Activated naive CD4-positive, alpha-beta T cell treated with Interleukin-2 at 50 U/mL for 16 hours (primary cell): ENCODE results near the gene FLVCR2.

Source experiments
- DNase-seq: peaks from one replicate; pipeline ENCODE4 v3.0.0-alpha.2; 2020

The FLVCR2 gene

DNA sequence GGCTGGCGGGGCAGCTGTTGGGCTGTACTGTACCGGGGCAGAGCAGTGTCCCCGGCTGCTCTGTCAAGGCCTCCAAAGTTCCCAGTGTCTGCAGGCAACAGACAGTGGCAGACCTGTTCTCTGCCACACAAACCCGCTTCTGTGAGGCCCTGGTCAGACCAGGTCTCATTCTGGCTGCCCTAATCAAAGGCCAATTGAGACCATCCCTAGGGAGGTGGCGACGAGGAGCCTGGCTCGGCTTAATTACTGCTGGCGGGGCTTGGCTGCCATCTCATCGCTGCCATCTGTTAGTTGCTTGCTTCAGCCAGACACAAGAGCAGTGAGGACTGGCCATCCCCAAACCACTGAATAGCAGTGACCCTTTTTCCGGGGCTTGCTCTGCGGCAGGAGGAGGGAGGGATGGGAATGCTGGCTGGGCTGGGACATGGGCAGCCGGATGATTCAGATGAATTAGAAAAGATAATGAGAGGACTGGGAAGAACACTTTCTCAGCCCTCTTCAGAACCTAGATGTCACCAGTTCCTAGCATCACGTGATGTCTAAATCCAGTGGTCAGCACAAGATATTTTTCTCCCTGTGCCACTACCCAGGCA is 57.8 kb downstream of the FLVCR2 start:
- no peak for DNase-seq

DNA sequence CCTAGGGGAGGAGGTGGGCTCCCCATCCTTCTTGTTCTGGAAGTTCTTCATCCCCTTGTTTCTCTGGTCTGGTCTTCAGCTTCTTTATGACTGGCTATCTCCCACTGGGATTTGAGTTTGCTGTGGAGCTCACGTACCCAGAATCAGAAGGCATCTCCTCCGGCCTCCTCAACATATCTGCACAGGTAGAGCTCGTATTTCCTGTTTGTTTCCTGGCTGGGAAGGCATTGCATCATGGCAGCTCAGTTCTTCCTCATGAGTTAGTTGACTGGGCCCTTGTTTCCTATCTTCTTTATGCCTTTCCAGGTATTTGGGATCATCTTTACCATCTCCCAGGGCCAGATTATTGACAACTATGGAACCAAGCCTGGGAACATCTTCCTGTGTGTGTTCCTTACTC is 62.5 kb downstream of the FLVCR2 start:
- DNase-seq = no peak

DNA sequence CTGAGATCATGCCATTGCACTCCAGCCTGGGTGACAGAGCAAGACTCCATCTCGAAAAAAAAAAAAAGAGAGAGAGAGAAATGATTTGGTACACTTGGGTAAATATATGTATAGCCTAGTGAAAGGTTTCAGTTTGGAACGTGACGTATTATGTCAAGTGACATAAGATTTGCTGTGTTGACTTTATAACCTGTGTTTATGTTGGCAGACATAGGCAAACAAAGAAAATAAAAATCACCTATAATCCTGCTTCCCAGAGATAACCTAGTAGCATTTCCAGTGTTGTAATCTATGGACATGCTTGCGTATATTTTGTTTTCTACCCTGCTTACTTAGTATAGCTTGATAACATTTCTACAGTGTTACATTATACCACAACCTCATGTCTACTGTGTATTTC is 65.6 kb downstream of the FLVCR2 start:
- no peak for DNase-seq

DNA sequence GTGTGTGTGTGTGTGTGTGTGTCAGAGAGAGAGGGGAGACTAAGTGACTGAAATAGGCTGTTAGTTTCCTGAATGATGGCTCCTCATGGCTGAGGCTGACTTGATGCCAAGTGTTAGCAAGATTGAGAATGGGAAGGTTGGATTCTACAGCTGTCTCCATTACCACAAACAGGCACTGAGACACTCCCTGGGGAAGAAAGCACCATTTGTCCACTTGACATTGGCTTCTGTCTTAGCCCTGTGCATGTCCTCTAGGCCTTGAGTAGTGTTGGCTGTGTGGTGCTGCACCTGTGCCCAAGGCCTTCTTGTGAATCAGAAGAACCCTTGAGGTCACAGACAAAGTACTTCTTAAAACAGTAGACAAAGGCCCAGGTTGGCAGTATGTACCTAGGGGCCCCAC is 66.6 kb downstream of the FLVCR2 start:
- no peak for DNase-seq

DNA sequence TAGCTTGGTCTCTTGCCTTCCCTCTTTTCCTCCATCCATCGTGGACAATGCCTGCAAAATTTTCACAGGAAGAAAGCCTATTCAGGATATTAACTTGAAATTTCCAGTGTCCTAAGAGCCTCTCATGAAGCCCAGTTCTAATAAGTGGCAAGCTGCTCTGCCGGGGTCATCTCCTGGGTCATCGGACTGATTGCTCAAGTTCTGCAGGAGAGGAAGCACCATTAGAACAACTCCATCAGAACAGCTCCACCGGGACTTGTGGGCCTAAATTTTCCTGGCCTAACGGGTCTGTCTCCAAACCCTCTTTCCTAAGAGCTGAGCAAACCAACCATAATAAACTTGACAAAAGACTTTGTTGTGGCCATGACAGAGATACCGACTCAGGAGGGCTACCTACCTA is 68.3 kb downstream of the FLVCR2 start:
- DNase-seq = no peak

DNA sequence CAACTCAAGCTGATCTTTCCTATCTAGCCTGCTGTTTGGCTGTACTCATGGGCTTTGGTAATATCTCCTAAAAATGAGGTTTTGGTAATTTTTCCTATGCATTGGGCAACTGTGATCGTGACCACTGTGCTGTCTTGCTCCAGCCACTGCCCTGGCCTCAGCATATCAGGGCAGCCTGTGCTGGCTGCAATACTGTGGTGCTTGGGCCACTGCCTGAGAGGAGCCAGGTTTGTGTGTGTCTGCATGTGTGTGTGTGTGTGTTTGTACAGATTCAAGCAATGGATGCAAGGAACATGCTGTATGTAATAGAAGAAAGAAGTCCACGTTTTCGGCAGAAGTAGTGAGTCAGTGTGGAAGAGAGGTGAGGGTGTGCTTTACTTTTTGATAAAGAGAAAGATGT is 69.2 kb downstream of the FLVCR2 start:
- DNase-seq = no peak

DNA sequence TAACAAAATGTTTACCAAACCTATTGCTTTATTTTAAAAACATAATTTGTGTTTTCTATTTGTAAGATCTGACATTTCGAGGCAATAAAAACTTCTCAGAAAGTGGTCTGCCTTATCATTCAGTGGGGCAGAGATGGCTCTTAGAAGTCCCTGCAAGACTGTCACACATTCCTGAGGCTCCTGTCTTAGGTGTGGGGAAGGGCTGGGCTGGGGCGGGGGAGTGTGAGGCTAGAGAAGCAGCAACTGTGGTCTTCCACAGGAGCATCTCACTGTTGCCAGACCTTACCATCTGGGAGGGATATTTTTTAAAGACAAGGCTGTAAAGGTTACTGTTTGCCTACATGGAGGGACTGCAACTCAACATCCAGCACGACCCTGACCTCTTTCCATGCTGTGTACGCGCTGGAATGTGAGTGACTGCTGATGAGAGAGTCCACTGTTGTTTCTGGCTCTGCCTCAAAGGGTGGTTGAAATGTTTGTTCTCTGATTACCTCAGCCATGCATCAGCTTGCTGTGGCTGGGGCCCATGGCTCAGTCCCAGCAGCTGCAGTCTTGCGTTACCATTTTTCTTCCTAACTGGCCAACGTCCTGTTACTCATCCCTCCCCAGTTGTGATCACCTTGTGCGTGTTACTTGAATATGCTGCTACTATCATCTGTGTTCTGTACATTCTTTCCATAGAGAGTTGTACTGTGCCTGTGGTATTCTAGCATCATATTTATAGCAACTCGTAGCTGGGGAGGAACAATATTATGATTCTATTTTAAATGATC is 69.8 kb downstream of the FLVCR2 start:
- no peak for DNase-seq

DNA sequence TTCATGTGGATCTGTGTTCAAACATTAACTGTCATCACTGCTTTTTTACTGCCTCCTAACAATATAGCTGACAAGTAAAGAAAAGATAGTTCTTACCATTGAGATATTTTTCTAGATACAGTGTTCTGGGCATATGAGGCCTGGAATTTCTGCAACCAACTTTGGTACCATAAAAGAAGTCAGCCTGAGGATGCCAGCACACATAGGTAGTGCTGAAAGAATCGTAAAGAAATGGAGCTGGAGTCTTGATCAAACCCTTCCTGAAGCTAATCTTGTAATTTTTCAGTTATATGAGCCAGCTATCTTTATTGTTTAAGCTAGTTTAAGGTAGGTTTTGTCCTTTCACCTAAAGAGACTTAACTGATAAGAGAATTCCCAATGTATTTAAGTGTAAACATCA is 70.9 kb downstream of the FLVCR2 start:
- no peak for DNase-seq

DNA sequence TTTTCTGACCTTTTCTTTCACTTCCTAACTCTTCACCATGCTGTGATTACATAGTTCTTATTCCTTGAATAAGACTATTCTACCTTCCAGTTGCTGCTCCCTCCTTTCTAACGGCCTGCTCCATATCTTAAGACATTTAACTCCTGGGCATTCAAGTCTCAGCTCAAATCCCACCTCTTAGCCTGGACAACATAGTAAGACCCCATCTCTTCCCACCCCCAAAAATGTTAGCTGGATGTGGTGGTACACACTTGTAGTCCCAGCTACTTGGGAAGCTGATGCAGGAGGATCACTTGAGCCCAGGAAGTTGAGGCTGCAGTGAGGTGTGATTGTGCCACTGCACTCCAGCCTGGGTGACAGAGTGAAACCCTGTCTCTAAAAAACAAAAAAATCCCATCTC is 71.4 kb downstream of the FLVCR2 start:
- no peak for DNase-seq

DNA sequence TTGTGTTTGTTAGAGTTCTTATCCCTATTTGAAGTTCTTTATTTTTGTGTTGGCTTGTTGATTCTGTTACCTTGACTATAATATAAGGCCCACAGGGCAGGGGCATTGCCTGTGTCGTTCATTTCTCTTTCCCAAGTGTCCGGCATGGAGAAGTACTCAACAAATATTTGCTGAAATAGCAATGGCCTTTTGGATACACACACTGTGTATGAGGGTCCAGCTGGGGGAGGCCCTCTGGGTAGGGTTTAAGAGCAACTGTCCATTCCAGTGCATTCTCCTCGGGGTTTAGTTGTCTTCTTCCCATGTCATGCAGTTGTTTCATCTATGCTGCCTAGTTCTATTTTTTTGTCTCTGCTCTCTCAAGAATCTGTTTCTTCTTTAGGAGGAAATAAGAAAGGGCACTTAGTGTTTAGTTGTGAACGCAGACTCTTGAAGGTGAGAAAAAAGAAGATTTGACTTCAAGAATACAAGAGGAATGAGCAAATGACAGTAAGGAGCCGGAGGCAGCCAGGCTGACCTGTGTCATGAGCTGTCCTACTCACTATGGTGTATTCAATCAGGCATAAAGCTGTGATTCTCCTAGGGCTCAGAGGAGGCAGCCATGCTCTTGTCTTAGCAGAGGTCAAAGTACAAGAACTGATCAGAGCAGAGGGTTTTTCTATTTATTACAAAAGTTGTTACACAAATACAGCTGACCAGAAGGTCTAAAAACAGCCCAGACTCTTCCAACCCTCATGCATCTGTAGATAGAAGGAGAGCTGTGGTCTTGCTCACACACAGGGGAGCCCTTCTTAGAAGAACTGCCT is 72.0 kb downstream of the FLVCR2 start:
- no peak for DNase-seq

DNA sequence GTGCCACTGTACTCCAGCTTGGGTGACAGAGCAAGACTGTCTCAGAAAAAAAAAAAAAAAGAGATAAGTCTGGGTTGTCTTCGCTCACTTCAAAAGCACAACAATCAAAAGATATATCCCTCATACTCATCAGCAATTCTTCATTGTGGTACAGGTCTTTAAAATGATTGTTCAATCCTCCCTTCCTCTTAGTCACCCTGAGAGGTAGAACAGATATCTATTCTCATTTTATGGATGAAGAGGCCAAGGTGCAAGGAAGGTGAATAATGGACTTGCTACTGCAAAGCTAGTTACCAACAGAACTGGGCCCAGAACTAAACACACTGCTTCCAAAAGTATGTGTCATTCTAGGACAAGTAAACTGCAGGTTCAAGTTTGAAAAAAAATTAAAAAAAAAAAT is 75.1 kb downstream of the FLVCR2 start:
- DNase-seq = no peak

DNA sequence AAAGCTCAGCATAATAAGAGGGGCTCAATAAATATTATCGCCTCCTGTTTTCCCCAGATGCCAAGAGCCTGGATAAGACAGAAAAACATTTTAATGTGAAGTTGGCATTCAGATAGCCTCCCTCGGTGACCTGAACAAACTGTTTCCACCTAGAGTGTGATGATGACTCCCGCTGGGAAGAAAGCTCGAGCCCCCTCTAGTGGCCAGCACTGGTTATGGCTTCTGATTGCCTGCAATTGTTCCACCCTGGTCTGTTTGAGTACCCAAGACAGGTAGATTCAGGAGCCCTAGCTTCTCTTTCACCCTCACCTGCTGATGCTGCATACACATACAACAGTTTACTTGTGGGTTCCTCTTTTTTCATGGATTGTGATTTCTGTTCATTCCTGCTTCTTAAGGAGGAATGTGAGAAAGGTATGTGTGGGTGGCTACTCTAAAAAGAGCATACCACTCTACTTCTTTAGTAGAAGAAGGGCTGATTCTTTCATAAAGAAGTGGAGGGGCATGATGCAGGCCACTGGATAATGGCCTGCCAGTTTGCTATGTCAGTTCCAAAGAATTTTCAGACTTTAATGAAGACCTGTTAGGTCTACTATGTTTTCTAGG is 75.8 kb downstream of the FLVCR2 start:
- DNase-seq = peak; percentile 83

DNA sequence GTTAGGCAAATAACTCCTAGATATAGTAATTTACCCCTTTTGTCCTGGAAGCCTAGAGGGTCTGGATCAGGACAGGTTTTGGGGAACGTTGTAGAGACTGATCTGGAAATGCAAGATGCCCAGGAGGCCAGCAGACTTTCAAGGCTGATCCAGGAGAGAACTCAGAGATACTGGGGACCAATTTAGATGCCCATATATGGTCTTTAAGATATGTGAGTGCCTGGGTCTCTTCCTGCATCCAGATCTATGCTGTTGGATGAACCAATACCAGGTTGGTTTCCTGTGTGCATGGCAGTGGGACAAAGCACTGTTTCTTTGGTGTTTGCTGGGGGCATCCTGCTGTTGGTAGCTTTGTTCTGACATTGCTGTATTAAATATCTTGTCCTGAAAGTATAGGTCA is 76.8 kb downstream of the FLVCR2 start:
- DNase-seq = no peak

DNA sequence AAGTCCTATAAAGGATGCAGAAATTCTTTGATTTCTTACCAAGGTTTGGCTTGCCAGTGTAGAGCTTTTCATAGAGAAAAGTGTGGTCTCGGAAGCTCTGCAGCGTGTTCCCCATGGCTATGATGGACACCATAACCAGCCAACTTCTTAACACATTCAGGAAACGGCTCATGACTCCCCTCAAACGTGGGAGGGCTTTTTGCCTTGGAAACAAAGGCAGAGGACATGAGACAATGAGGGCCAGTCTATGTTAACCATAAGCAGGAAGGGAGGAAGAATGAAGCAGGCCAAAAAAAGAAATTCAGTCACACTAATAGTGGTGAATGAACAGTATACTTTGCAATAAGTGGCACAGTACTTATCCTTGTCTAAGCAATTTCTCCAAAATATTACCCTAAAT is 78.9 kb downstream of the FLVCR2 start:
- DNase-seq = no peak

DNA sequence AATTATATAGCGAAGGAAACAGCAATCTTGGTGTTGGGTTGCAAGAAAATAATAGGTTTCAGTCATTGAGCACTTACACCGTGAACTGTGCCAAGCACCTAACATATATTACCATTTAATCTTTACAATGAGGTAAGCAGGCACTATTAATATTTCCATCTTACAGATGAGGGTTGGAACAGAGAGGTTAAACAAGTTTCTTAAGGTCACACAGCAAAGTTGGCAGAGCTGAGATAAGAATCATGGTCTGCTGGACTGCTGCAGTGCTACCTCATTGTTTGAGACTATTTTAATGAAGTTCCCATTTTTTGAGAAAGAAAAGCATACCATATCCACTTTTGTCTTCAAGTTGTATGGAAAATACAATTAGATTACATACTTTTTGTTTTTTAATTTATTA is 80.5 kb downstream of the FLVCR2 start:
- DNase-seq = no peak

DNA sequence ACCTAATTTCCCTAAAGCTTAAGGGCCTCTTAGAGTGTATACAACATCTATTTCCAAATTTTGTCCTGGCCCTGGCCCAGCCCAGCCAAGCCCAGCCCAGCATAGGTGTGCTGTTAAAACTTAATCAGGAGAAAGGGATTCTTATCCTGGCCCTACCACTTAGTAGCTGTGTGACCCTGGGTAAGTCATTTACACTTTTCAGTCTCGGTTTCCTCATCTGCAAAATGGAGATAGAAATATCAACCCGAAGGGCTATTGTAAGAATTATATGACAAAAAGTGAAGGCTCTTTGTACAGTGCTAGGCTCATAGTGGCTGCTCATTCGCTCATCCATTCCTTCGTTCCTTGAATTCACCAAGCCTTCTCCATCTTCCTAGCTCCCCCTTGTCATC is 81.8 kb downstream of the FLVCR2 start:
- DNase-seq = no peak

DNA sequence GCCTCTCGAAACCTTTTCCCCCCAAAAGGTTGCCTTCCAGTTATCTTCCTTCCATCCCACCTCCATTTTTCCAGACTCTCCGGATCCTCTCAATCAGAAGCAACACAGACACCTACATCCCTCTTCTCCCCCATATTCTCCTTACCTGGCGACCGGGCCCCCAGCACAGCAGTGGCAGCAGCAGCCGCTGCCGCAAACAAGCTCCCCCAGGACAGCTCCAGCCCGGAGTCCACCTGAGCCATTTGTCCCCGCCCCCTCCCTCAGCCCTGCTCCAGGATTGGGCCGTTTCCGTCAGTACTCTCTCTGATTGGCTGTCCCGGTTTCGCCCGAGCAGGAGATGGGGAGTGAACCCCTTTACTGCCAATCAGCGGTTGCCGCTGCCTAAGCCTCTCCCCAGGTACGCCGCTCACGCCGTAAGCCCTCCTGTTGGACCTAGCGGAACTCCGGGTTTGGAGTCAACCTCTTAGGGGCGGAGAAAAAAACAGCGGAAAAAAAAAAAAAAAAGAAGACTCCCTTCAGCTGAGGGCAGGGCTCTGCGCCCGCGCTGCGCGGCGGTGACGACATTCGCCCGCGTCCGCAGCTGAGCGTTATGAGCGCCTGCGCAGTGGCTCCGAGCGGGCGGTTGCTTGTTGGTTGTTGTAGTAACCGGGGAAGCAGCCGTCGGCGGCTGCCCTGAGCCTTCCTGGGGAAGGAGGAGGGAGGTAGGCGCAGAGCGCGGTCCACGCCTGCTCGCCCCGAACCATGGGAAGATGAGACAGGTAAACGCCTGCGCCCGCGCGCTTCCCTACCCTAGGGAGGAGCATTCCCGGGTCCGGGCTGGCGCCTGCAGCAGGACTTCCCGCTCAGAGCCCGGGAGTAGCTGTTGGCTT is 82.4 kb downstream of the FLVCR2 start, which contains the start of the genes ERG28 and TTLL5:
ERG28 (minus strand) TSS at position 247 of the 869 bp plus-strand sequence. CDS start 3,374 bp downstream, outside the sequence.
TTLL5 (plus strand) TSS at position 617 of the 869 bp plus-strand sequence. CDS start 1,904 bp downstream, outside the sequence.
- DNase-seq = peak; percentile 97

DNA sequence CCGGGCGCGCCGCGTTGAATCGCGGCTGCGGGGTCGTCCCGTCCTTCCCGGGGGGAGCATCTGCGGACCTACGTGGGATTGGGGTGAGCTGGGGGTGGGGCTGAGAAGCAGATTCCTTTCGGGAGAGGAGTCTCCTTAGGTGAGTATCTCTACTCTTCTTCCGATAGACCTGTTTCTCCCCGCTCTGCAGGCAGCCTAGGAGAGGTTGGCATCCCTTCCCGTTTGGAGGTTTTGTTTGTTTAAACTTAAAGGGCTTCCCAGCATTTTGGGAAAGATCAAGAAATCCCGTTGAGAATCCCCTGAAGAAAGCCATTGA is 83.0 kb downstream of the FLVCR2 start:
- DNase-seq = no peak

DNA sequence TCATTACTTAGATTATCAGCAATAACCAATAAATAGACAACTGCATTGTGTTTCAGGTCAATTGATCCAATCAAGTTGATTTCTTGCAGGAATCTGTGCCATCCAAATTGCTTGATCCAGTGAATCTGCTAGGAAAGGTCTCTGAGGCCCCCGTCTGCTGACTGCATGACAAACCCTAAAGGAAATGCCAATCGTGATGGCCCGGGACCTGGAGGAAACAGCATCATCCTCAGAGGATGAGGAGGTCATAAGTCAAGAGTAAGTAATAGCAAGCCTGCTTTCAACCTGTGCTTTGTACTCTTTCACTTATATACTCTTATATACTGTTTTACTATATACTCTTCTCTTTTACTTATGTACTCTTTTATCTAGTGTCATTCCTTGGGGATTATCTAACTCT is 84.5 kb downstream of the FLVCR2 start:
- no peak for DNase-seq

DNA sequence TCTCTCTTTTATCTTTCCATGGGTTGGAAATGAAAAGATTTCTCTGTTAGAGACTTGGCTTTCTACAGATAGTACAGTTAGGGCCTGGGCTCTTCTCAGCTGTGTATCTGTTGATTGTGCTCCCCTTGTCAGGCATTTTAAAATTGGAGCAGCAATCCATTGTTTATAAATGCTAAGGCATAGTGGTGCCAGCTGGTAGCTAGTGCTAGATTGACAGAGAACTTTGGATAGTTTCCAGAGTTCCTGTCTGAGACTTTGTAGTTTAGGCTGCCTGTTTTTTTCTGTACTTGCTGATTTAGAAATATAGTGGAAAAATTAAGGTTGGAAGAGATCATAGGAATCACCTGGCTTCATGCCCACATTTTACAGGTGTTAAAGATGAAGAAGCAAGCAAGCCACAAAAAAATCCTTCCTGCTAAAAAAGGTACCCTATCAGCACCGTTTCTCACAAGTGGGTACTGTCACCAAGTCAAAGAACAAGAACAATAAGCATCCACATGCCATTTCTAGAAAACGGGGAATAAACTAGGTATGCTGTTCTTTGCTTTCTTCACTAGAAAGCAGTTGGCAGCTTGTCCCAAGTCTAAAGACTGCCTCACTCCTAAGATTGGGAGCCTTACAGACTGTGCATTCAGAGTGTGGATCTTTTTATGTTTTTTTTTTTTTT is 88.8 kb downstream of the FLVCR2 start:
- DNase-seq = no peak

DNA sequence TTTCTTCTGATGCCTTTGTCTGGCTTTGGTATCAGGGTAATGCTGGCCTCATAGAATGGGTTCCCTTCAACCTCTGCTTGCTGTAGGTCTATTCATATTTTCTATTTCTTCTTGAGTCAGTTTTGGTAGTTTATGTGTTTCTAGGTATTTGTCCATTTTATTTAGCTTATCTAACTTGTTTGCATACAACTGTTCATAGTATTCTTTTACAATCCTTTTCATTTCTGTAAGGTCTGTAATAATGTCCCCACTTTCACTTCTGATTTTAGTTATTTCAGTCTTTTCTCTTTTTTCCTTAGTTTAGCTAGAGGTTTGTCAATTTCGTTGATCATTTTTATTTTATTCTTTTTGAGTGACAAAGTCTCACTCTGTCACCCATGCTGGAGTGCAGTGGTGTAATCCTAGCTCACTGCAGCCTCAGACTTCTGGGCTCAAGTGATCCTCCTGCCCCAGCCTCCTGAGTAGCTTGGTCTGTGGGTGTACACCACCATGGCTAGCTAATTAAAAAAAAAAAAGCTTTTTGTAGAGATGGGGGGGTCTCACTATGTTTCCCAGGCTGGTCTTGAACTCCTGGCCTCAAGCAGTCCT is 94.3 kb downstream of the FLVCR2 start:
- no peak for DNase-seq
